Right hindlimb (tissue), 1 donor: ENCODE measurements around the gene NRL.
"Not testable (repeated sequence)": the region's sequence is repeated elsewhere in the genome, so short reads cannot be mapped to it uniquely, and the experiment has no call there.

Experiments
- DNase-seq: peaks from one replicate; pipeline ENCODE4 v3.0.0-alpha.2; 2018

NRL gene

DNA sequence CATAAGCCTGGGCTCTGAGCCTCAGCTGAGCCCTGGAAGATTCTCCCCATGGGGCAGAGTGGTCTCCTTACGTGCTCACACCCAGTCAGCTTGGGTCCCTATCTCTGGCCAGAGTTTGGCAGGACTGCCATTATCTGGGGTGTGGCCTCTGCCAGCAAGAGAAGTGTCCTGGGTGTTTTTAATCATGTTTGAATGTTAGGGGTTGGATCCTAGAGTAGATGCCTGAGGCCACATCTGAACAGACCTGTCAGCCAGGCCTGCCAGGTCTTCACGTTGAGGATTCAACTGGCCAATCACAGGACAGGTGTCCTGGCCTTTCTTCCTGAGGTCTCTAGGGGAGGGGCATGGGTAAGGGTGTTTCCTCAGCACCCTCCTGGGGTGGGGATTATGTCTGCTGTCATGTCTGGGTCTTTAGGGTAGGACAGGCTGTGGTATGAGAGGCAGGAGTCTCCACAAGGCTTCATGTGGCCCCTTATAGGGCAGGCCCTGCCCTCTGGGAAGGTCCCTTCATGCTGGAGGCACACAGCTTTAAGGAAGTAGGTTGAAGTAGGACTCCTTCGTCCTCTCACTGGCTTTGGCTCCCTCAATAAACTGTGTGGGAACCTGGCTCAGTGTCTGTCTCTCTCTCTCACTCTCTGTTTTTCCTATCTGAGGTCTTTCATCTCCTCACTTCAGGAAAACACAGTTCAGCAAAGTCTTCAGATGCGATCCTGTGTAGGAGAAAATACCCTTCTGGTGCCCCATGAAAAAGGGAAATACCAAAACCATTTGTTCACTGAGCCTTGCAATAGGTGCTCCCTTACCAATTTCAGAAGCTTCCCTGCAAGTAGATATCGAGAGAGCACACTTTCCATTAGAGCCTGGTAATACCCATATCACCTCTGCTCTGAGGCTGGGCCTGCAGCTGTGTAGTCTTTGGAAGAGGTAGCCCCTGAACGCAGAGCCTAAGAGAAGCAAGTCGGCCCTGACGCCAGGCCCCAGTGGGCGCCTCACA lies 9.0 kb upstream of the NRL start:
- DNase-seq = no peak

DNA sequence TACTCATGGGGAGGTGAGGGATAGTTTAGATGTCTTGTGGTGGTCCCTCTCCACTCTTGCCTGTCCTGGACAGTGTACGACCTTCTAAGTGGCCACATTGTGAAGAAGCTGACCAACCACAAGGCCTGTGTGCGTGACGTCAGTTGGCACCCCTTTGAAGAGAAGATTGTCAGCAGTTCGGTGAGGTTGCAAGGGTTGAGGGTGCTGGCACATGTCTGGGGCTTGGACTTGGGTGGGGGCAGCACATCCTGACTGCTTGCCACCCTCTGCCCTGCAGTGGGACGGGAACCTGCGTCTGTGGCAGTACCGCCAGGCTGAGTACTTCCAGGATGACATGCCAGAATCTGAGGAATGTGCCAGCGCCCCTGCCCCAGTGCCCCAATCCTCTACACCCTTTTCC lies 8.1 kb upstream of the NRL start:
- DNase-seq = no peak

DNA sequence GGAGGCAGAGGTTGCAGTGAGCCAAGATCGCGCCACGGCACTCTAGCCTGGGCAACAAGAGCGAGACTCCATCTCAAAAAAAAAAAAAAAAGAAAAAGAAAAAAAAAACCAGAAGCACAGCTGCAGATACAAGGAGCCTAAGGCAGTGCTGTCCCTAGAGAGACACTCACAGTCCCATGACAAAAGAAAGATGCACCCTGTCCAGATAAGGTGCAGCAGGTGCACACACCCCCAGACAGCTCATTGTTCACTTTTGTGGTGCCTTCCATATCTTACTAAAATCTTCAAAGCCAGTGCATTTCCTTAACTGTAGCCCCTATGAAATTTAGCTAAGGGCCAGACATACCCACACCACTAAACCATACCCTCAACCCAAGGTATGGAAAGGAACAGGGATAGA lies 7.7 kb upstream of the NRL start:
- no peak for DNase-seq

DNA sequence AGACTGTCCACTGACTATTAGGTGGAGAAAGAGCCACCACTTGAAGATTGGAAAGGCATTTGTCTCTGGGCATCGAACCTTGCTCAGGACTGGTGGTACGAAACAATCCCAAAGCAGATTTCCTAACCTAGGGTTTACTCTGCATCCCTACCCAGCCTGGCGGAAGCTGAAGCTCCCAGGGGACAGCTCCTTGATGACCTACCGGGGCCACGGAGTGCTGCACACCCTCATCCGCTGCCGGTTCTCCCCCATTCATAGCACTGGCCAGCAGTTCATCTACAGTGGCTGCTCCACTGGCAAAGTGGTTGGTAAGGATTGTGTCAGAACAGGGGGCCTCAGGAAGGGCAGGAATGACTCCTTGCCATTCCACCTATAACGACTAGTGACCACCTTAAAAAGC lies 6.5 kb upstream of the NRL start:
- no peak for DNase-seq

DNA sequence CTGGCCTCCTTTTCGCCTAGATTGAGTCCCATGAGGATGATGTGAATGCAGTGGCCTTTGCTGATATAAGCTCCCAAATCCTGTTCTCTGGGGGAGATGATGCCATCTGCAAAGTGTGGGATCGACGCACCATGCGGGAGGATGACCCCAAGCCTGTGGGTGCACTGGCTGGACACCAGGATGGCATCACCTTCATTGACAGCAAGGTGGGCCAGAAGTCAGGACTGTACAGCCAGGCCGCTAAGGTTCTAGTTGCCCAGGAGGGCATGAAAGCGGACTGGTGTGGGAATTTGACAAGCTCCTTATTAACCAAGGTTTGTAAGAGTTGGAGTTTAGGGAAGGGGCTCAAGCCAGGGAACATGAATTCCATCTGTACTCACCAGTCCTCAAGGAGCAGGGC lies 4.9 kb upstream of the NRL start:
- DNase-seq = no peak

DNA sequence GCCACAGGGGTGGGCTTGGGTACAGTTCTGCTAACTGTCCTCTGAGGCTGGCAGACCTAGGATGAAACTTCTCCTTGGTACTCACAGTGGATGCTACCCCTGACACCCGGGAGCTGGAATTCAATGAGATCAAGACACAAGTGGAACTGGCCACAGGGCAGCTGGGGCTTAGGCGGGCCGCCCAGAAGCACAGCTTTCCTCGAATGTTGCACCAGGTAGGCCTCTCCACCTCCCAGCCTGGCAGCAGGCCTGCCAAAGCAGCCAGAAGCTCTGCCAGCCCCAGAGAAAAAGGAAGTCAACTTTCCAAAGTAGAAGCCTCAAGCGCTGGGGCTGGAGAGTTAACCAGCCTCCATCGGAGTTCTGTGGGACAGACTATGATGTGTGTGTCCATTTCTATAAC lies 2.4 kb upstream of the NRL start:
- DNase-seq = no peak

DNA sequence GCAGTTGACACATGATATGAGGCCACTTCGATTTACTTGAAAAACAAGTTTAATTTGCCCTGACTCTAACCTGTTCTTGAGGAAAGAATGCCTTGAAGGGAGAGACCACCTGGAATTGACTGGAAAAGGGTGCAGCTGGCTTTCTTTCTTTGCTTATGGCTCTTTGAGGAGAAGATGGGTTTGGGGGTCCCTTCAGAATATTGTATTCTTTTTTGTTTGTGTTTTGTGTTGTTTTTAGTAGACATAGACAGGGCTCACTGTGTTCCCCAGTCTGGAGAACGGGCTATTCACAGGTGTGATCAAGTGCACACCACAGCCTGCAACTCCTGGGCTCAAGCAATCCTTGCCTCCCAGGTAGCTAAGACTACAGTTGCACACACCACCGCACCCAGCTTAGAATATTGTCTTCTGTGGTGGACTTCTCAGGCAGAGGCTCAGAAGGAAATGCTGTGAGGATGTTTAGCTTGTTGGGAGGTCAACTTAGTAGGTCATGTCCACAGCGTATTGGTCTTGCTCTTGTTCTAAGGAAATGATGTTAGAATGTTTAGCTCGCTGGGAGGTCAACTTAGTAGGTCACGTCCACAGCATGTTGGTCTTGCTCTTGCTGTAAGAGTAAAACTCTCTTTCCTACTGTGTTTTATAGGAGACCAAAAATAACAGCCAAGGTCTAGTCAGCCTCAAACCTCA lies 1.5 kb upstream of the NRL start:
- no peak for DNase-seq

DNA sequence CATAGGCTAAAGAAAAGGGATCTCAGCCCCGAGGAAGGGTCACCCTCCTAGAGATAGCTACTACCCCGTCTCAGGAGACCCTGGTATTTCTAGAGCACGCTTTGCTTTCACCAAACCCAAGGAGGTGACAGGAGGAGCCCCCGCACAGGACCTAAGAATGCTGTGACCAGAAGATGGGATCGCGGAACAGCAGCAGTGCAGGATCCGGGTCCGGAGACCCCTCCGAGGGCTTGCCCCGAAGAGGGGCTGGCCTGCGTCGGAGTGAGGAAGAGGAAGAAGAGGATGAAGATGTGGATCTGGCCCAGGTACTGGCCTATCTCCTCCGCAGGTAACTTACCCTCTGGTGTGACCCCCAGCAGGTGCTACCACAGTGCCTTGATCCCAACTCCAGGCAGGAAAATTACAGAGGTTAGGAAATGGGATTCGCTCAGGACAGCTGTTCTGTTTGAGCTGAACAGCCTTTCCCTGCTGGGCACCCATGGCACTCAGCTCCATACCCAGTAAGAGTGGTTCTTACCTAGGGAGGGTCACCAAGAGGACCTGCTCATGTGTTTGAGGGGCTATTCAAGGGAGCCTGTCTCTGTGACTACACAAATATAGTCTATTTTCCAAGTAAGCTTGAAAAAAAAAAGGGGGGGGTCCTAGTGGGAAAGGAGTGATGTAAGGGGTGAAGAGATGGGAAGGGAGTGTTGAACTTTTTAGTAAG lies 826 bp upstream of the NRL start:
- no peak for DNase-seq

DNA sequence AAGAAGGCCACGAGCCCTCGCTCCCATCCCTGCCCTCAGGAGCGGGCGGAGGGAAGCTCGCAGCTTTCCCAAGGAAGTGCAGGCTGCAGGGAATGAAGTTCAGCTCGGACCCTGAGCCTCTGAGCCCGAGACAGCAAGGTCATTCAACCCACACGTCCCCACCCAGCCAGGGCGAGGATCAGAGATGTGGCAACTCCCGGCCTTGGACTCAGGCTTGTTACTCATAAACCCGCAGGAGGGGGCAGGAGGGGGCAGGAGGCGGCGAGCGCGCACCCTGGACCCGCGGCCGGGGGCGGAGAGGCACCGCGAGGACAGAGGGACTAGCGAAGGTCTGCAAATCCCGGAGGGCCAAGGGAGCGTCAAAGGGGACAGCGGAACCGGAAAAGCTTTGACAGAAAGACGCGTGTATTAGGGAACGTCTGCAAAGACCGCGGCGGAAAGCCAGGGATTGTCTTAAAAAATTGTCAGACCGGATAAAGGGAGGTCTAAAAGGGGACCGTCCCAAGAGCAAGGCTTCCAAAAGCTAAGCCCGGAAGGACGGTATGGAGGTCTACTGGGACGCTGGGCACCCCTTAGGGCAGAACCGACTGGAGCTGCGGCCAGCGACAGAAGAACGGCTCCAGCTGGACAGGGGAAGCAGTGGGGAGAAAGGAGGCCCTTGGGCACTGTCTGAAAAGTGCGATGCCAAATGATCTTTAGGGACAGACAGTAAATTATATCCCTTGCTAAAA lies 783 bp downstream of the NRL start:
- DNase-seq = peak; percentile 88

DNA sequence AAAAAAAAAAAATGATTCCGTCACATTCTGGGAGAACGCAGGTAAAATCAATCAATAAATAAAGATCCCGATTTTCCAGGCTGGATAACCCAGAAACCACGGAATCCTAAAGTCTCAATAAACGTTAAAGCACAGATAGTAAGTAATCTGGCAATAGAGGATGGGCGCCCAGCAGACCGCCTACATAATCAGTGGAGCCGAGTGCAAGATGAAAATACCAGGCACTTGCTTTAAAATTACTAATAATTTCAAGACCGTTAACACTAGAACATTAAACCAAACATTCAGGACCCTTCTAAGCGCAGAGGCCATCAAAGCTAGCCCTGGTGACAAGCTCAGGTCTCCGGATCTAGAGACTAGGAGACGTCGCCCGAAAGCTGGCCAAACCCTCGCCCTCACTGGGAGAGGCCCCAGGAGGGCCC lies 1.4 kb downstream of the NRL start:
- no peak for DNase-seq

DNA sequence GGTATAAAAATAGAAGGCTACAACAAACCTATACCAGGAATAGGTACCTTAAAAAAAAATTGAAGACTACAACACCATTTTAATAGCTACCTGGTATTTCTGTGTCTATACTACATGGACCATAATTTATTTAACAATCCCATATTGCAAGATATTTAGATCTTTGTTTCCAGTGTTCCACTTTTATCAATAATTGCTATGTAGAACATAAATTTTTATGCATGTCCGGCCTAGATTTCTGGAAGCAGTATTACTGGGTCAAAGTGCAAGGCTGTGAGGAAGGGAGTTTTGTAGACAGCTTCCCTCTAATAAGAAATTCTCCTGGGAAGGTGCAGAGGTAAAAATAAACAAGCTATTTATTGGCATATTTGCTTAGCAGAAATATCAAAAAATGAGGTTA lies 4.2 kb downstream of the NRL start:
- no peak for DNase-seq

DNA sequence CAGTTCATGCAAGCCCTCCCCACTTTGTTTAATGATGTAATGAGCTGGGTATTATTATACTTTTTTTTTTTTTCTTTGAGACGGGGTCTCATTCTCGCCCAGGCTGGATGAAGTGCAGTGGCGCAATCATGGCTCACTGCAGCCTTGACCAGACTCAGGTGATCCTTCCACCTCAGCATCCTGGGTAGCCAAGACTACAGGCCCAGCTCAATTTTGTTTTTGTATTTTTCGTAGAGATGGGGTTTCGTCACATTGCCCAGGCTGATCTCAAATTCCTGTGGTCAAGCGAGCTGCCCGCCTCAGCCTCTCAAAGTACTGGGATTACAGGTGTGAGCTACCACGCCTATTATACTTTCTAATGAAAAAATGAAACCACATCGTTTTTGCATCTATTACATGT lies 4.7 kb downstream of the NRL start:
- DNase-seq = no peak

DNA sequence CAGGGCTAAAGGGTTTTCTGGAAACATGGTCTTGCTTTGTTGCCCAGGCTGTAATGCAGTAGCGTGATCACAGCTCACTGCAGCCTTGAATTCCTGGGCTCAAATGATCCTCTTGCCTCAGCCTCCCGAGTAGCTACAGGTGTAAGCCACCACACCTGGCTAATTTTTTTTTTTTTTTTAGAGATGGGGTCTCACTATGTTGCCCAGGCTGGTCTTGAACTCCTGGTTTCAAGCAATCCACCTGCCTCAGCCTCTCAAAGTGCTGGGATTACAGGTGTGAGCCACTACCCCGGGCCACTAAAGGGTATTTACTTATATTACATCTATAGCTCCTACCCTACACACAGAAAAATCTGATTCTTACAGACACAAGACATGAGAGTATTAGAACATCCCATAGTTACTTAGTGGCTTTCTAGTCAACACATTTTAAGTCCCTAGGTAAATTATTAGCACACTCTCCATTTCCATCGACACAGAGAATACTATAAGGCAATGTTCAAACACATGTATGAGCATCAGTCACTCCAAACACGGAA lies 6.3 kb downstream of the NRL start:
- no peak for DNase-seq

DNA sequence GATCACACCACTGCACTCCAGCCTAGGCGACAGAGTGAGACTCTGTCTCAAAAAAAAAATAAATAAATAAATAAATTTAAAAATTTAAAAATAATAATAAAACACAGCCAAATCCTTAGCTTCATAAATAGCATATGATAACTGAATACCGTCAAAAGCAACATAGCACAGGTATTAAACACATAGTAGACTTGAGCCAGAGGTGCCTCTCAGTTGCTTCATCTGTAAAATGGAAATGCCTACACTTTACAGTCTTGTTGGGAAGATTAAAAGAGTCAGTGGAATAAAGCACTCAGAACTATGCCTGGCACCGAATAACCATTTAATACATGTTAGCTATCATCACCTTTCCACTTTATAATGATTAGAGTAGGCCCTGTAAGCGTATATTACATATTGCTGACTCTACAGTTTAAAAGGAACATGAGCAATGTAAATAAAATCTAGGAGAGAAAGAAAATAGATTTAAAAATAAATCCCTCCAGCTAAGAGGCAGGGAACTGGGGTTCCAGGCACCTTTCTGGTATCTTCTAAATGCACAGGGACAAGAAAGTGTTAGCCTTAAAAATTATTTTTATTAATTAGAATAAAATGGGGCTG lies 8.0 kb downstream of the NRL start:
- no peak for DNase-seq

DNA sequence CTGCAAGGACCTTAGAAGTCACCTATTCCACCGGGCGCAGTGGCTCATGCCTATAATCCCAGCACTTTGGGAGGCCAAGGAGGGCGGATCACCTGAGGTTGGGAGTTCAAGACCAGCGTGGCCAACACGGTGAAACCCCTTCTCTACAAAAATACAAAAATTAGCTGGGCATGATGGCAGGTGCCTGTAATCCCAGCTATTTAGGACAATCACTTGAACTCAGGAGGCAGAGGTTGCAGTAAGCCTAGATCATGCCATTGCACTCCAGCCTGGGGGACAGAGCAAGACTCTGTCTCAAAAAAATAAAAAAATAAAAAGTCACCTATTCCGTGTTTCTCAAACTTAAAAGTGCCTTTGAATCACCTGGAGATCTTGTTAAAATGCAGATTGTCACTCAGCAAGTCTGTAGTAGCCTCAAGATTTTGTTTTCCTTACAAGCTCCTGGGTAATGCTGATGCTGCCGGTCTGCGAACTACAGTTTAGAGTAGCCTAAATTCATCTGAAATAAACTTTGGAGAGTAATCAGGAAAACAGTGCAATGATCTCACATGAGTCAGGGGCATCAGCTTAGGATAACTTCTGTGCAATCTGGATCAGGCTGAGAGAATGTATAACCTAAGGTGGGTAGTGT lies 9.0 kb downstream of the NRL start:
- not testable (repeated sequence) for DNase-seq

DNA sequence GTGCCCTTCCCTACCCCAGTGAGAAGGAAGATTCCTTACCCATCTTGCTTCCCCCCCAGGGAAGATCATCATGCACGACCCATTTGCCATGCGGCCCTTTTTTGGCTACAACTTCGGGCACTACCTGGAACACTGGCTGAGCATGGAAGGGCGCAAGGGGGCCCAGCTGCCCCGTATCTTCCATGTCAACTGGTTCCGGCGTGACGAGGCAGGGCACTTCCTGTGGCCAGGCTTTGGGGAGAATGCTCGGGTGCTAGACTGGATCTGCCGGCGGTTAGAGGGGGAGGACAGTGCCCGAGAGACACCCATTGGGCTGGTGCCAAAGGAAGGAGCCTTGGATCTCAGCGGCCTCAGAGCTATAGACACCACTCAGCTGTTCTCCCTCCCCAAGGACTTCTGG lies 11.3 kb downstream of the NRL start:
- DNase-seq = no peak

DNA sequence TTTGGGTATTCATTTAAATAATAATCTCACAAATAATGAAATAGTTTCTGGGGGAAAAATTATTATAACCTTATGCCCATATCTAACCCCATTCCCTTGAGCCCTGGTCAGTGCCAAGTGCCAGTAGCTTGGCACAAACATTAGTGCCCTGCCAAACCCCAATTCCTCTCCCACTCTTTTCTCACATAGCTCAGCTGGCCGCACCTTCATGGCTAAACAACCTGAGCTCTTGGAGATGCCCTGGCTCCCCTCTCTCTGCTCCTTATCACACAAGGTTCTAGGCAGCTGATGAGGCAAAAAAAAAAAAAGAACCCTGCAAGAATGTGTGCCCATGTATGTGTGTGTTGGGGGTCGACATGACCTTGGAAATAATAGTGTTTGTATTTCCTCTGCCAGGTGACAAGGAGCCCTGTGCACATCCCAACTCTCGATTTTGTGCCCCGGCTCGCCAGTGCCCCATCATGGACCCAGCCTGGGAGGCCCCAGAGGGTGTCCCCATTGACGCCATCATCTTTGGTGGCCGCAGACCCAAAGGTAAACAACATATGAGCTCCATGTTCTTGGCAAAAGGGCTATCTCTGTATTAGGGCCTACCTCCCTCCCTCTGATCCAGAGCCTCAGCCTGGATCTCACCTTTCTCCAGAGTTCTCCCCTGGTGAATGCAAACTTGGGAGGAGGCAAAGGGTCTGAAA lies 12.2 kb downstream of the NRL start:
- DNase-seq = no peak

DNA sequence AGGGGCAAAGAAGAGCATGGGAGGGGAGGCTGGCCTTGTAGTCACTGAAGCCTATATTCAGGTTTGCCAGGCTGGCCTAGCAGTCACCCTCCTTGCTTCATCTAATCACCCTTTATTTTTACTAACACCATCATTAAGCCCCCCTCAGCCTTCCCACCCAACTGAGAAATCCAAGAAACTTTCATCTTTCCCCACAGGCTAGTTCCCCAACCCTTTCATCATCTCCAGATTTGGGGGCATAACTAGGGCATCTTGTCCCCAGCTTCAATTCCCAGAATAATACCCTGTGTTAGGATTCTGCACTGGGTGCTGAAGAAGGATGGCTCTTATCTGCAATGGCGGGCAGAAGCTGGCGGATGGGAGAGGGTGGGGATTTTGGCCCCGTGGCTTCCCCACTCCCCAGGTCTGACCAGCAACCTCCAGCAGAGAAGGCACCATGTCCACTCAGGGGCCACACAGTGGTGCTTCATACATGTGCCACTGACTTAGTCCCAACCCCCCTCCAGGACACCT lies 13.7 kb downstream of the NRL start:
- no peak for DNase-seq

DNA sequence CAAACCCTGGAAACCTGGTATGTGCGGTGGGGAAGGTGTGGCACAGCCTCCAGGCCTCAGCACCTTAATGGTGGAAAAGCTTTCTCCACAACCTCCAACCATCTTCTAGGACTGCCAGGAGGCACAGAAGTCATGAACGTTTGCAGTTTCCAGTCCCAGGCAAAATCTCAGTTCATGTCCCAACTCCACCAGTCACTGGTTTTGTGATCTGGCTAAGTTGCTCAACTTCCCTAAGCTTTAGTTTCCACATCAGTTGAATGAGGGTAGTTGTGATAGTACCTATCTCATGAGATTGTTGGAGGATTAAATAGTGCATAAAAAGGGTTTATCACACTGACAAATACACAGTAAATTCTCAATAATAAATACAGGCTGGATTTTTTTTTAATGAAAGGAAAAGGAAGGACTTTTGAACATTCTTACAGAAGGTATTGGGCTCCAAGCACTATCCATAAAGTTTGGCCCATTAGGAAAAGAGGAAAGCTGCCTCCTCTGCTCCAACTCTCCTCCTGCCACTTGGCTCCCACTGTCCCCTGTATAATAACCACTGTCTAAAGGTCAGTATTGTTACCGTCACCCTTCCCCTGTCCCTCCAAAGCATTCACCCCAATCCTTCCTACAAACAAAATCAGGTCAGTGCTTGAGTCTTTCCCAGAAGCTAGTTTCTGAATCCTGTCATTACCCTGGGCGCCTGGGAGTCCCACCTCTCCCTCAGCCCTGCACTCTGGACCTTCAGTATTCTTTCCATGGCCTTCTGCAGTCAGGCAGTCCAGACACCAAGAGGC lies 14.4 kb downstream of the NRL start:
- no peak for DNase-seq
